H1 (cell line): Measurements from ENCODE around the gene TAF4. TPM values are rescaled to one million over a fixed set of nuclear protein-coding genes. Genes with fewer than 3 reads are reported as not detected.
A peak's percentile ranks its signal among the peaks of the same experiment; 100 is the strongest.

Source experiments
- CTCF ChIA-PET: fragments of 300-600 bp; sonication (Branson Sonifier 250); formaldehyde crosslinking; loops from one replicate; lab custom pipeline; 2021; ENCODE audit not compliant: partially characterized antibody; lab: Charles Lee
- POLR2A ChIA-PET: fragments of 300-600 bp; sonication (Branson Sonifier 250); formaldehyde crosslinking; loops from one replicate; lab custom pipeline; 2021; ENCODE audit warnings: inconsistent platforms; ENCODE audit not compliant: partially characterized antibody; lab: Charles Lee
- DNase-seq, 2 experiments: peaks; one replicate each; pipeline versions ENCODE4 v3.0.0 to v3.0.0-alpha.2; 2010 to 2022; ENCODE audit warnings: low spot score in 2 of 2, low read depth in 1 of 2, mixed read lengths in 1 of 2
- FAIRE-seq: peaks from 2 replicates; lab custom pipeline; 2011; peaks lifted over from hg19 to GRCh38; lab: Jason Lieb, UNC
- H2AFZ ChIP-seq: 2 replicates; pipeline ENCODE4 v1.8.1; 2012; ENCODE audit warnings: low read length, inconsistent platforms
- H2AK5ac ChIP-seq: 2 replicates; pipeline ENCODE4 v1.6.1; 2013; ENCODE audit warnings: low read depth, low read length
- H2BK120ac ChIP-seq: replicated peaks from 2 replicates; pipeline ENCODE3; 2013; ENCODE audit warnings: low read depth, low read length, inconsistent platforms
- H2BK12ac ChIP-seq: 2 replicates; pipeline ENCODE4 v1.6.1; 2013; ENCODE audit warnings: low read depth, low read length
- H2BK15ac ChIP-seq: 2 replicates; pipeline ENCODE4 v1.6.1; 2013; ENCODE audit warnings: low read length
- H2BK20ac ChIP-seq: 2 replicates; pipeline ENCODE4 v1.6.1; 2013; ENCODE audit warnings: low read length
- H2BK5ac ChIP-seq: 2 replicates; pipeline ENCODE4 v1.6.1; 2013; ENCODE audit warnings: low read depth, low read length
- H3K14ac ChIP-seq: 2 replicates; pipeline ENCODE4 v1.6.1; 2013; ENCODE audit warnings: inconsistent platforms; ENCODE audit not compliant: insufficient read length
- H3K18ac ChIP-seq: 2 replicates; pipeline ENCODE4 v1.6.1; 2013; ENCODE audit warnings: low read length; ENCODE audit errors: extremely low read depth
- H3K23ac ChIP-seq: 2 replicates; pipeline ENCODE4 v1.6.1; 2013; ENCODE audit warnings: inconsistent platforms; ENCODE audit not compliant: insufficient read length
- H3K23me2 ChIP-seq: 2 replicates; pipeline ENCODE4 v1.6.1; 2013; ENCODE audit warnings: low read depth, low read length
- H3K27ac ChIP-seq: 2 replicates; pipeline ENCODE4 v1.6.1; 2011; ENCODE audit warnings: low read depth, low read length, inconsistent platforms
- H3K27me3 ChIP-seq, 4 experiments: replicated peaks in 1 of 4; 1 replicate in 1 of 4; 2 replicates in 3 of 4; pipeline versions ENCODE4 v1.6.1 to v1.8.1; 2011 to 2013; ENCODE audit warnings: low read length in 3 of 4, mild to moderate bottlenecking in 3 of 4, inconsistent platforms in 2 of 4, mixed read lengths in 2 of 4, moderate library complexity in 1 of 4; ENCODE audit not compliant: control insufficient read depth in 3 of 4, insufficient read depth in 3 of 4; ENCODE audit errors: extremely low read depth in 1 of 4
- H3K36me3 ChIP-seq, 4 experiments: 2 replicates each; pipeline versions ENCODE4 v1.6.1 to v1.8.1; 2011 to 2013; ENCODE audit warnings: mild to moderate bottlenecking in 4 of 4, low read length in 3 of 4, moderate library complexity in 2 of 4, control low read depth in 1 of 4, inconsistent platforms in 1 of 4; ENCODE audit not compliant: insufficient read depth in 4 of 4, control insufficient read depth in 2 of 4
- H3K4ac ChIP-seq: replicated peaks from 2 replicates; pipeline ENCODE3; 2013; ENCODE audit warnings: low read length, low read depth, mixed read lengths, inconsistent platforms; ENCODE audit not compliant: insufficient read length
- H3K4me1 ChIP-seq, 4 experiments: replicated peaks in 1 of 4; 1 replicate in 1 of 4; 2 replicates in 3 of 4; pipeline versions ENCODE4 v1.6.1 to v1.8.1; 2011 to 2013; ENCODE audit warnings: low read length in 3 of 4, inconsistent platforms in 2 of 4, mixed read lengths in 1 of 4; ENCODE audit not compliant: insufficient read depth in 4 of 4, control insufficient read depth in 3 of 4
- H3K4me2 ChIP-seq, 2 experiments: 2 replicates each; pipeline versions ENCODE4 v1.6.1 to v1.8.1; 2011 to 2013; ENCODE audit warnings: low read depth in 2 of 2, low read length in 2 of 2, control low read depth in 1 of 2, inconsistent platforms in 1 of 2, mild to moderate bottlenecking in 1 of 2; ENCODE audit not compliant: insufficient read depth in 1 of 2
- H3K4me3 ChIP-seq, 4 experiments: fragments of 200-600, 300-600 bp in 1 of 4; sonication (generic), shearing (Covaris generic), sonication (Bioruptor Twin) in 1 of 4; 2 replicates each; pipeline versions ENCODE4 v1.5.1 to v1.8.1; 2011 to 2016; ENCODE audit warnings: low read length in 4 of 4, low read depth in 3 of 4, control low read depth in 2 of 4, inconsistent platforms in 2 of 4, mild to moderate bottlenecking in 2 of 4, mixed read lengths in 1 of 4, moderate library complexity in 1 of 4; ENCODE audit not compliant: insufficient read depth in 2 of 4; ENCODE audit errors: extremely low read depth in 1 of 4
- H3K56ac ChIP-seq: replicated peaks from 2 replicates; pipeline ENCODE3; 2013; ENCODE audit warnings: low read depth, mild to moderate bottlenecking, mixed read lengths, low read length, inconsistent platforms; ENCODE audit not compliant: insufficient read length
- H3K79me1 ChIP-seq: 2 replicates; pipeline ENCODE4 v1.6.1; 2013; ENCODE audit warnings: low read depth, low read length, control low read depth
- H3K79me2 ChIP-seq, 2 experiments: 2 replicates each; pipeline versions ENCODE4 v1.6.1 to v1.8.1; 2012 to 2013; ENCODE audit warnings: low read length in 2 of 2, mild to moderate bottlenecking in 2 of 2, inconsistent platforms in 1 of 2; ENCODE audit not compliant: insufficient read depth in 2 of 2, control insufficient read depth in 1 of 2
- H3K9ac ChIP-seq, 4 experiments: replicated peaks in 1 of 4; 1 replicate in 1 of 4; 2 replicates in 3 of 4; pipeline versions ENCODE4 v1.6.1 to v1.8.1; 2011 to 2013; ENCODE audit warnings: low read depth in 3 of 4, low read length in 3 of 4, control low read depth in 2 of 4, mild to moderate bottlenecking in 2 of 4, moderate library complexity in 2 of 4, inconsistent platforms in 1 of 4; ENCODE audit errors: extremely low read depth in 1 of 4
- H3K9me3 ChIP-seq, 2 experiments: 2 replicates each; pipeline versions ENCODE4 v1.6.1 to v1.8.1; 2012 to 2013; ENCODE audit warnings: mild to moderate bottlenecking in 2 of 2, moderate library complexity in 2 of 2, control low read depth in 1 of 2, inconsistent platforms in 1 of 2, low read depth in 1 of 2, low read length in 1 of 2, mixed read lengths in 1 of 2; ENCODE audit not compliant: insufficient read depth in 2 of 2
- H4K20me1 ChIP-seq, 2 experiments: replicated peaks in 1 of 2; 2 replicates each; pipeline versions ENCODE3 to v1.8.1; 2011 to 2013; ENCODE audit warnings: inconsistent platforms in 2 of 2, low read length in 2 of 2, mild to moderate bottlenecking in 1 of 2; ENCODE audit not compliant: insufficient read depth in 2 of 2, control insufficient read depth in 1 of 2
- H4K5ac ChIP-seq: 2 replicates; pipeline ENCODE4 v1.6.1; 2013; ENCODE audit warnings: low read length, low read depth, mixed read lengths, inconsistent platforms; ENCODE audit not compliant: insufficient read length
- H4K8ac ChIP-seq: 2 replicates; pipeline ENCODE4 v1.8.0; 2013; ENCODE audit warnings: mild to moderate bottlenecking, moderate library complexity, low read length, inconsistent platforms; ENCODE audit not compliant: insufficient read depth; ENCODE audit errors: extremely low read depth
- H4K91ac ChIP-seq: replicated peaks from 2 replicates; pipeline ENCODE3; 2013; ENCODE audit warnings: low read length, mixed read lengths, inconsistent platforms; ENCODE audit not compliant: insufficient read length
- GTF2F1 ChIP-seq: IDR thresholded peaks from 2 replicates; pipeline ENCODE4 v1.6.1; 2012; ENCODE audit warnings: low read depth, low read length, improper control_type of control experiment, borderline replicate concordance
- HDAC2 ChIP-seq, 2 experiments: fragments of 300-600 bp in 1 of 2; sonication (generic) in 1 of 2; IDR thresholded peaks; 2 replicates each; pipeline ENCODE4 v1.6.1; 2011 to 2012; ENCODE audit warnings: low read depth in 2 of 2, low read length in 2 of 2, mild to moderate bottlenecking in 2 of 2, moderate library complexity in 2 of 2, borderline replicate concordance in 1 of 2, inconsistent platforms in 1 of 2
- KDM4A ChIP-seq: IDR thresholded peaks from one replicate; pipeline ENCODE4 v1.7.1; 2012; ENCODE audit warnings: low read depth, mild to moderate bottlenecking, moderate library complexity, low read length, inconsistent platforms; ENCODE audit not compliant: severe bottlenecking
- WGBS, 2 experiments: shearing (Covaris generic) in 1 of 2; methylation state at CpG; one replicate each; pipeline versions ENCODE4 v1.1.6 to v1.1.7; 2013 to 2015; ENCODE audit warnings: low lambda C conversion rate in 2 of 2, mixed read lengths in 2 of 2, inconsistent platforms in 1 of 2, low coverage in 1 of 2, missing lambda C conversion rate in 1 of 2; ENCODE audit not compliant: insufficient replicate concordance in 2 of 2, insufficient coverage in 1 of 2, insufficient read length in 1 of 2; ENCODE audit errors: extremely low coverage in 1 of 2, missing lambda C conversion rate in 1 of 2; 5-methylcytosine and 5-hydroxymethylcytosine counted together
- polyA plus RNA-seq, 7 experiments: library from polyadenylated mRNA; depleted of rRNA in 3 of 7; stranded (reverse) in 5 of 7; unstranded in 2 of 7; fragments of >200 nt in 5 of 7; fragments of 200-250 nt in 2 of 7; gene quantifications; 1 replicate in 5 of 7; 2 replicates in 1 of 7; 4 replicates in 1 of 7; pipeline versions ENCODE4 v1.2.1 to v1.2.3, GENCODE V29; 2011 to 2013; ENCODE audit warnings: missing spikeins in 2 of 7, mixed read lengths in 2 of 7
- total RNA-seq: library from RNA; stranded (reverse); fragmentation: NEBNext Ultra II Directional; extraction: Animal tissue kit (Norgen Biotek cat#: 25700); gene quantifications from 2 replicates; pipeline ENCODE4 v1.2.1, GENCODE V29; 2021
- TF ChIP-seq, protein P1 (sequence below): IDR thresholded peaks from 2 replicates; pipeline ENCODE4 v1.6.1; 2012; ENCODE audit warnings: low read length, inconsistent platforms

TAF4 gene
- total and polyA plus RNA-seq, 2 of the 8 experiments (the other 6 are each of a cell fraction or from before 2014, with no cell fraction given) = 16.0 to 30.1 TPM

- DNase-seq (no peak), FAIRE-seq (no peak)
- Histone ChIP-seq H3K14ac (no peak overlapping the region), H3K23me2 (no peaks in the 10 kb centered on the region), H3K23ac (no peak overlapping the region), H2BK120ac (no peak overlapping the region), H3K18ac (no peak overlapping the region), H3K27me3 (no peaks in the 10 kb centered on the region), H3K36me3 (no peaks in the 10 kb centered on the region), H4K8ac (no peak overlapping the region; the same call in 1 of the 2 replicates), H2BK20ac (no peak overlapping the region), H4K20me1 (peaks cover 10 to 28% of the 10 kb centered on the region in 2 experiments), H3K56ac (no peak overlapping the region), H4K91ac (no peak overlapping the region)
- CTCF ChIA-PET = interaction anchor here (1.2 to 2.6 kb wide), 8 partner anchors 8 to 108 kb away, joined by 3 to 11 read pairs (median 6); no protein-coding TSS in a partner anchor
- TF ChIP-seq HDAC2 (IDR thresholded peaks at IDR 0.05; ENCODE audit: borderline replicate concordance in 1 of 2, low read depth in 2 of 2, low read length in 2 of 2) (no peak), KDM4A (no peak), GTF2F1 (no peak)
- TF ChIP-seq, protein P1, sequence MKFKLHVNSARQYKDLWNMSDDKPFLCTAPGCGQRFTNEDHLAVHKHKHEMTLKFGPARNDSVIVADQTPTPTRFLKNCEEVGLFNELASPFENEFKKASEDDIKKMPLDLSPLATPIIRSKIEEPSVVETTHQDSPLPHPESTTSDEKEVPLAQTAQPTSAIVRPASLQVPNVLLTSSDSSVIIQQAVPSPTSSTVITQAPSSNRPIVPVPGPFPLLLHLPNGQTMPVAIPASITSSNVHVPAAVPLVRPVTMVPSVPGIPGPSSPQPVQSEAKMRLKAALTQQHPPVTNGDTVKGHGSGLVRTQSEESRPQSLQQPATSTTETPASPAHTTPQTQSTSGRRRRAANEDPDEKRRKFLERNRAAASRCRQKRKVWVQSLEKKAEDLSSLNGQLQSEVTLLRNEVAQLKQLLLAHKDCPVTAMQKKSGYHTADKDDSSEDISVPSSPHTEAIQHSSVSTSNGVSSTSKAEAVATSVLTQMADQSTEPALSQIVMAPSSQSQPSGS = no peak
- TF ChIP-seq, all 59 proteins: peak for 0
- Histone ChIP-seq H2BK5ac (peak overlapping the region; percentile 22; the same call in 1 of the 2 replicates), H3K4me1 (peaks cover 2 to 19% (median 10%) of the 10 kb centered on the region in 4 experiments), H3K79me1 (peaks cover 41% of the 10 kb centered on the region), H3K4ac (no peak overlapping the region), H3K79me2 (peaks cover 26 to 96% of the 10 kb centered on the region in 2 experiments), H2AFZ (no peak overlapping the region), H2BK15ac (no peak overlapping the region), H3K27ac (0 out of 2 replicates have a peak overlapping the region, but pooled peaks have one; percentile 32), H3K4me2 (no peak overlapping the region), H3K9me3 (no peaks in the 10 kb centered on the region), H2BK12ac (no peak overlapping the region), H4K5ac (no peak overlapping the region), H3K4me3 (no peak overlapping the region), H3K9ac (no peak overlapping the region), H2AK5ac (no peak overlapping the region)
- WGBS, 2 experiments = 86% methylated on average over 12 of the region's 12 CpGs; no CpG with 5 or more reads in 1 of the 2 experiments
- POLR2A ChIA-PET = interaction anchor here (0.7 to 2.6 kb wide), 2 partner anchors 39 to 59 kb away, joined by 3 to 14 read pairs; no protein-coding TSS in a partner anchor
Measured at GRCh38 chr20:62027698-62028321, 37.9 kb downstream of the TAF4 start.
